ENCODE results near the gene ALOX15.
"Not testable (repeated sequence)": the region's sequence is repeated elsewhere in the genome, so short reads cannot be mapped to it uniquely, and the experiment has no call there.

ALOX15 gene

GRCh38 chr17:4641297-4642195 is at the start of gene ALOX15:
TSS of gene ALOX15 (minus strand) at chr17:4641678. CDS start at chr17:4641651, 27 bp downstream.
- DNase-seq = no peak

- DNase-seq = no peak
These were observed 49.3 kb upstream of the ALOX15 start for GRCh38 chr17:4690745-4691144.

- DNase-seq = not testable (repeated sequence)
These were observed 48.4 kb upstream of the ALOX15 start for GRCh38 chr17:4689872-4690271.

- DNase-seq = not testable (repeated sequence)
These were observed 42.3 kb upstream of the ALOX15 start for GRCh38 chr17:4683739-4684138.

GRCh38 chr17:4679658-4680057 is 38.2 kb upstream of the ALOX15 start:
- DNase-seq = no peak

- DNase-seq = no peak
These were observed 37.1 kb upstream of the ALOX15 start for GRCh38 chr17:4678448-4679026.

- no peak for DNase-seq
These were observed 35.3 kb upstream of the ALOX15 start for GRCh38 chr17:4676791-4677190.

GRCh38 chr17:4675791-4676190 is 34.3 kb upstream of the ALOX15 start:
- no peak for DNase-seq

GRCh38 chr17:4674685-4674998 is 33.2 kb upstream of the ALOX15 start:
- no peak for DNase-seq

GRCh38 chr17:4673986-4674684 is 32.7 kb upstream of the ALOX15 start:
- DNase-seq = no peak

GRCh38 chr17:4673169-4673568 is 31.7 kb upstream of the ALOX15 start:
- DNase-seq = no peak

GRCh38 chr17:4672751-4673150 is 31.3 kb upstream of the ALOX15 start:
- DNase-seq = no peak

GRCh38 chr17:4672055-4672630 is 30.7 kb upstream of the ALOX15 start:
- DNase-seq = no peak

GRCh38 chr17:4667166-4667565 is 25.7 kb upstream of the ALOX15 start:
- DNase-seq = no peak

- DNase-seq = no peak
These were observed 24.8 kb upstream of the ALOX15 start for GRCh38 chr17:4666296-4666695.

GRCh38 chr17:4665027-4665426 is 23.5 kb upstream of the ALOX15 start:
- no peak for DNase-seq

GRCh38 chr17:4664230-4664629 is 22.8 kb upstream of the ALOX15 start:
- DNase-seq = no peak

GRCh38 chr17:4663711-4664110 is 22.2 kb upstream of the ALOX15 start:
- no peak for DNase-seq

GRCh38 chr17:4658478-4659305 is 17.2 kb upstream of the ALOX15 start:
- no peak for DNase-seq

- no peak for DNase-seq
These were observed 16.2 kb upstream of the ALOX15 start for GRCh38 chr17:4657678-4658077.

GRCh38 chr17:4655933-4656332 is 14.5 kb upstream of the ALOX15 start:
- not testable (repeated sequence) for DNase-seq

GRCh38 chr17:4652997-4653396 is 11.5 kb upstream of the ALOX15 start:
- no peak for DNase-seq

GRCh38 chr17:4648741-4649140 is 7.3 kb upstream of the ALOX15 start:
- DNase-seq = no peak

Measured in NCI-H1694 (cell line).